Panc1 (cell line): Measurements from ENCODE around the gene C2CD4A.

Experiments used
- SIN3A ChIP-seq: IDR thresholded peaks from 2 replicates; pipeline ENCODE4 v1.6.1; 2012; ENCODE audit warnings: low read depth, mild to moderate bottlenecking, low read length, moderate library complexity, borderline replicate concordance; ENCODE audit not compliant: insufficient read depth
- TF ChIP-seq, protein P1 (sequence below): fragments of 450-650 bp; IDR thresholded peaks from 2 replicates; pipeline ENCODE4 v1.5.1; 2017; ENCODE audit warnings: mild to moderate bottlenecking
- TF ChIP-seq, protein P2 (sequence below), 2 experiments: IDR thresholded peaks; 2 replicates each; pipeline ENCODE4 v1.6.1; 2011 to 2012; ENCODE audit warnings: low read depth in 2 of 2, control low read depth in 1 of 2, low read length in 1 of 2, mild to moderate bottlenecking in 1 of 2, moderate library complexity in 1 of 2; ENCODE audit not compliant: insufficient read depth in 1 of 2

DNA sequence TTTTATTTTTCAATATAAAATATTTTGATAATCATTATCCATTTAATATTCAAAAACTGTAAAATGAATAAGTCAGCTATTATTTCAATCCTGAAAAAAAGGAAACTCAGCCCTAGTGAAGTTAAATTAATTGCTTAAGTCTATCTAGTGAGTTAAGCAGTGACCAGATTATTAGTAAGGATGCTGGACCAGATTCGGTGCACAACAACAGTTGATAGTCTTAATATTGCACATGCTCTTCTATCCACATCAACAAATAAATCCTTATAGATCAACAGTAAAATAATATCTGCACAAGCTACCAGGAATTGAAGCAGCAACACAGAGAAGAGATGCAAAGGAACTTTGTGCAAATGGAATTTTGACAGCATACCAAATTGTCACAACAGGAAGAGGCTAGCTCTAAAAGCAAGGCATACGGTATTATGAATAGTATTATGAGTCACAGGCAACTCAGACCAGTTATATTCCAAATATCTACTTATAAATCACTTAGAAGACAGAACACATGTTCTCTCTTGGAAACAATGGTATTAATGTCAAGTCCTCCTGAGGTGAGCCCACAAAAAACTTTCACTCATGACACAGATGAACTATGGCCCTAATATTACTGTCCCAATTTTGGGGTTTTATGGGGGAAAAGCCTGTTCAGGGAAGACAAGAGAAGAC lies 31.4 kb upstream of the C2CD4A start:
- TF ChIP-seq, protein P1, sequence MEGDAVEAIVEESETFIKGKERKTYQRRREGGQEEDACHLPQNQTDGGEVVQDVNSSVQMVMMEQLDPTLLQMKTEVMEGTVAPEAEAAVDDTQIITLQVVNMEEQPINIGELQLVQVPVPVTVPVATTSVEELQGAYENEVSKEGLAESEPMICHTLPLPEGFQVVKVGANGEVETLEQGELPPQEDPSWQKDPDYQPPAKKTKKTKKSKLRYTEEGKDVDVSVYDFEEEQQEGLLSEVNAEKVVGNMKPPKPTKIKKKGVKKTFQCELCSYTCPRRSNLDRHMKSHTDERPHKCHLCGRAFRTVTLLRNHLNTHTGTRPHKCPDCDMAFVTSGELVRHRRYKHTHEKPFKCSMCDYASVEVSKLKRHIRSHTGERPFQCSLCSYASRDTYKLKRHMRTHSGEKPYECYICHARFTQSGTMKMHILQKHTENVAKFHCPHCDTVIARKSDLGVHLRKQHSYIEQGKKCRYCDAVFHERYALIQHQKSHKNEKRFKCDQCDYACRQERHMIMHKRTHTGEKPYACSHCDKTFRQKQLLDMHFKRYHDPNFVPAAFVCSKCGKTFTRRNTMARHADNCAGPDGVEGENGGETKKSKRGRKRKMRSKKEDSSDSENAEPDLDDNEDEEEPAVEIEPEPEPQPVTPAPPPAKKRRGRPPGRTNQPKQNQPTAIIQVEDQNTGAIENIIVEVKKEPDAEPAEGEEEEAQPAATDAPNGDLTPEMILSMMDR, result no peak
- TF ChIP-seq, protein P2, sequence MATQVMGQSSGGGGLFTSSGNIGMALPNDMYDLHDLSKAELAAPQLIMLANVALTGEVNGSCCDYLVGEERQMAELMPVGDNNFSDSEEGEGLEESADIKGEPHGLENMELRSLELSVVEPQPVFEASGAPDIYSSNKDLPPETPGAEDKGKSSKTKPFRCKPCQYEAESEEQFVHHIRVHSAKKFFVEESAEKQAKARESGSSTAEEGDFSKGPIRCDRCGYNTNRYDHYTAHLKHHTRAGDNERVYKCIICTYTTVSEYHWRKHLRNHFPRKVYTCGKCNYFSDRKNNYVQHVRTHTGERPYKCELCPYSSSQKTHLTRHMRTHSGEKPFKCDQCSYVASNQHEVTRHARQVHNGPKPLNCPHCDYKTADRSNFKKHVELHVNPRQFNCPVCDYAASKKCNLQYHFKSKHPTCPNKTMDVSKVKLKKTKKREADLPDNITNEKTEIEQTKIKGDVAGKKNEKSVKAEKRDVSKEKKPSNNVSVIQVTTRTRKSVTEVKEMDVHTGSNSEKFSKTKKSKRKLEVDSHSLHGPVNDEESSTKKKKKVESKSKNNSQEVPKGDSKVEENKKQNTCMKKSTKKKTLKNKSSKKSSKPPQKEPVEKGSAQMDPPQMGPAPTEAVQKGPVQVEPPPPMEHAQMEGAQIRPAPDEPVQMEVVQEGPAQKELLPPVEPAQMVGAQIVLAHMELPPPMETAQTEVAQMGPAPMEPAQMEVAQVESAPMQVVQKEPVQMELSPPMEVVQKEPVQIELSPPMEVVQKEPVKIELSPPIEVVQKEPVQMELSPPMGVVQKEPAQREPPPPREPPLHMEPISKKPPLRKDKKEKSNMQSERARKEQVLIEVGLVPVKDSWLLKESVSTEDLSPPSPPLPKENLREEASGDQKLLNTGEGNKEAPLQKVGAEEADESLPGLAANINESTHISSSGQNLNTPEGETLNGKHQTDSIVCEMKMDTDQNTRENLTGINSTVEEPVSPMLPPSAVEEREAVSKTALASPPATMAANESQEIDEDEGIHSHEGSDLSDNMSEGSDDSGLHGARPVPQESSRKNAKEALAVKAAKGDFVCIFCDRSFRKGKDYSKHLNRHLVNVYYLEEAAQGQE (IDR thresholded peaks at IDR 0.05; ENCODE audit: insufficient read depth in 1 of 2, low read depth in 2 of 2, low read length in 1 of 2), result no peak
- TF ChIP-seq SIN3A, result no peak
